DOHH2 (cell line): ENCODE measurements around the gene TMEM151A.
"Not testable (repeated sequence)": the region's sequence is repeated elsewhere in the genome, so short reads cannot be mapped to it uniquely, and the experiment has no call there.

Source experiments
- H3F3A ChIP-seq: fragments of 200-600 bp; sonication (generic), shearing (Covaris generic); 2 replicates; pipeline ENCODE4 v1.6.0; 2016; ENCODE audit warnings: antibody characterized with exemption, mild to moderate bottlenecking; ENCODE audit not compliant: control insufficient read depth, insufficient read depth
- H3K27ac ChIP-seq: fragments of 200-600 bp; sonication (generic); 2 replicates; pipeline ENCODE4 v1.5.1; 2014; ENCODE audit warnings: low read depth, mild to moderate bottlenecking, low read length, moderate library complexity
- H3K27me3 ChIP-seq: fragments of 200-600 bp; sonication (generic); 2 replicates; pipeline ENCODE4 v1.6.1; 2014; ENCODE audit warnings: mild to moderate bottlenecking, low read length, mixed read lengths; ENCODE audit not compliant: control insufficient read depth
- H3K36me3 ChIP-seq: fragments of 200-600 bp; sonication (generic); 2 replicates; pipeline ENCODE4 v1.6.1; 2014; ENCODE audit warnings: mild to moderate bottlenecking, low read length, moderate library complexity, mixed read lengths; ENCODE audit not compliant: control insufficient read depth
- H3K4me1 ChIP-seq: fragments of 200-600 bp; sonication (generic); 2 replicates; pipeline ENCODE4 v1.6.1; 2014; ENCODE audit warnings: mild to moderate bottlenecking, low read length, mixed read lengths; ENCODE audit not compliant: control insufficient read depth
- H3K4me2 ChIP-seq: fragments of 200-600 bp; sonication (generic); 2 replicates; pipeline ENCODE4 v1.6.0; 2014; ENCODE audit warnings: mild to moderate bottlenecking, low read length, moderate library complexity
- H3K4me3 ChIP-seq: fragments of 200-600 bp; sonication (generic); 2 replicates; pipeline ENCODE4 v1.5.1; 2014; ENCODE audit warnings: mild to moderate bottlenecking, low read length, mixed read lengths
- H3K79me2 ChIP-seq: fragments of 200-600 bp; sonication (generic); 2 replicates; pipeline ENCODE4 v1.6.1; 2014; ENCODE audit warnings: mild to moderate bottlenecking, low read length, mixed read lengths; ENCODE audit not compliant: control insufficient read depth
- H3K9me2 ChIP-seq: fragments of 200-600 bp; sonication (generic); replicated peaks from 2 replicates; pipeline ENCODE4 v1.6.1; 2014; ENCODE audit warnings: mild to moderate bottlenecking, low read length, mixed read lengths; ENCODE audit not compliant: control insufficient read depth
- H3K9me3 ChIP-seq: fragments of 200-600 bp; sonication (generic); 2 replicates; pipeline ENCODE4 v1.6.1; 2014; ENCODE audit warnings: antibody characterized with exemption, low read length, mixed read lengths; ENCODE audit not compliant: control insufficient read depth, insufficient read depth
- H4K20me1 ChIP-seq: fragments of 200-600 bp; sonication (generic); 2 replicates; pipeline ENCODE4 v1.6.0; 2014; ENCODE audit warnings: low read depth, mild to moderate bottlenecking, antibody characterized with exemption, low read length, moderate library complexity; ENCODE audit not compliant: control insufficient read depth, insufficient read depth
- CTCF ChIP-seq: fragments of 200-600 bp; sonication (generic); IDR thresholded peaks from one replicate; pipeline ENCODE4 v1.5.1; 2014; ENCODE audit warnings: antibody characterized with exemption, mild to moderate bottlenecking, low read depth, low read length; ENCODE audit not compliant: poor library complexity, severe bottlenecking
- EZH2phosphoT487 ChIP-seq: fragments of 200-600 bp; sonication (generic); IDR thresholded peaks from 2 replicates; pipeline ENCODE4 v1.6.1; 2017; ENCODE audit warnings: borderline replicate concordance, mild to moderate bottlenecking, antibody characterized with exemption, low read length, moderate library complexity, mixed read lengths

The TMEM151A gene

GRCh38 chr11:66247295-66247694, 44.4 kb upstream of the TMEM151A start:
- Histone ChIP-seq H3K36me3 (peaks cover 8% of the 10 kb centered on the region), H3K4me3 (no peak overlapping the region), H3K9me2 (no peaks in the 10 kb centered on the region), H3K27me3 (no peaks in the 10 kb centered on the region), H3F3A (no peaks in the 10 kb centered on the region; the same call in 1 of the 2 replicates), H3K27ac (no peak overlapping the region), H3K9me3 (no peaks in the 10 kb centered on the region), H3K79me2 (no peaks in the 10 kb centered on the region), H4K20me1 (no peaks in the 10 kb centered on the region), H3K4me2 (no peak overlapping the region), H3K4me1 (no peaks in the 10 kb centered on the region)
- TF ChIP-seq CTCF (no peak), EZH2phosphoT487 (no peak)

- H3K4me2 ChIP-seq: no peak overlapping the region
- H3K9me2 ChIP-seq: no peaks in the 10 kb centered on the region
- H3K79me2 ChIP-seq: no peaks in the 10 kb centered on the region
- H3K27ac ChIP-seq: no peak overlapping the region
- no peaks in the 10 kb centered on the region for H3K9me3 ChIP-seq
- H3K4me1 ChIP-seq: no peaks in the 10 kb centered on the region
- TF ChIP-seq EZH2phosphoT487 (no peak), CTCF (no peak)
- H3K4me3 ChIP-seq: no peak overlapping the region
- no peaks in the 10 kb centered on the region; the same call in 1 of the 2 replicates for H3F3A ChIP-seq
- no peaks in the 10 kb centered on the region for H4K20me1 ChIP-seq
- peaks cover 3% of the 10 kb centered on the region for H3K36me3 ChIP-seq
- no peaks in the 10 kb centered on the region for H3K27me3 ChIP-seq
Observed at GRCh38 chr11:66247801-66248200, 43.9 kb upstream of the TMEM151A start.

GRCh38 chr11:66248903-66249302, 42.8 kb upstream of the TMEM151A start:
- Histone ChIP-seq H4K20me1 (no peaks in the 10 kb centered on the region), H3K4me2 (no peak overlapping the region), H3K36me3 (no peaks in the 10 kb centered on the region; the same call in 1 of the 2 replicates), H3K4me1 (no peaks in the 10 kb centered on the region), H3K4me3 (no peak overlapping the region), H3K9me2 (no peaks in the 10 kb centered on the region), H3F3A (no peaks in the 10 kb centered on the region; the same call in 1 of the 2 replicates), H3K27me3 (no peaks in the 10 kb centered on the region), H3K27ac (no peak overlapping the region), H3K79me2 (no peaks in the 10 kb centered on the region), H3K9me3 (no peaks in the 10 kb centered on the region)
- TF ChIP-seq EZH2phosphoT487: no peak

- Histone ChIP-seq H4K20me1 (no peaks in the 10 kb centered on the region), H3K9me3 (no peaks in the 10 kb centered on the region), H3K36me3 (no peaks in the 10 kb centered on the region), H3K79me2 (no peaks in the 10 kb centered on the region), H3K9me2 (no peaks in the 10 kb centered on the region), H3K27ac (no peak overlapping the region), H3K4me1 (peaks cover 10% of the 10 kb centered on the region), H3K4me2 (no peak overlapping the region), H3K4me3 (no peak overlapping the region), H3F3A (peaks cover 4% of the 10 kb centered on the region; the same call in 1 of the 2 replicates), H3K27me3 (no peaks in the 10 kb centered on the region)
- TF ChIP-seq CTCF: no peak
- no peak for TF ChIP-seq EZH2phosphoT487
Observed at GRCh38 chr11:66251809-66252208, 39.9 kb upstream of the TMEM151A start.

- peaks cover 12% of the 10 kb centered on the region for H3K4me1 ChIP-seq
- not testable (repeated sequence) for H4K20me1 ChIP-seq, H3K79me2 ChIP-seq, H3K27ac ChIP-seq, H3F3A ChIP-seq, H3K27me3 ChIP-seq, H3K9me3 ChIP-seq, H3K9me2 ChIP-seq, H3K4me3 ChIP-seq, H3K4me2 ChIP-seq, H3K36me3 ChIP-seq
Observed at GRCh38 chr11:66253081-66253480, 38.6 kb upstream of the TMEM151A start.
